Neural cell (in vitro differentiated cells): ENCODE data around the gene DAG1. TPM values are rescaled to one million over a fixed set of nuclear protein-coding genes. Genes with fewer than 3 reads are reported as not detected.

Source experiments
- H2AFZ ChIP-seq: fragments of 200-600, 300-800 bp; sonication (generic), shearing (Covaris generic); 2 replicates; pipeline ENCODE4 v1.6.0; 2014; ENCODE audit warnings: low read depth, mild to moderate bottlenecking, antibody characterized with exemption, low read length, moderate library complexity
- H3F3A ChIP-seq: fragments of 200-600 bp; shearing (Covaris generic); 2 replicates; pipeline ENCODE4 v1.6.1; 2016; ENCODE audit warnings: mild to moderate bottlenecking, moderate library complexity, mixed read lengths, antibody characterized with exemption, low read length; ENCODE audit not compliant: insufficient read depth, poor library complexity, severe bottlenecking
- H3K27ac ChIP-seq: fragments of 200-600, 300-800 bp; sonication (generic), shearing (Covaris generic); 2 replicates; pipeline ENCODE4 v1.5.1; 2014; ENCODE audit warnings: mild to moderate bottlenecking, low read length, moderate library complexity
- H3K27me3 ChIP-seq: fragments of 300-800, 200-600 bp; sonication (generic), shearing (Covaris generic); 2 replicates; pipeline ENCODE4 v1.6.0; 2014; ENCODE audit warnings: mild to moderate bottlenecking, low read depth, low read length, moderate library complexity; ENCODE audit not compliant: insufficient read depth
- H3K36me3 ChIP-seq: fragments of 300-800, 200-600 bp; sonication (generic), shearing (Covaris generic); 2 replicates; pipeline ENCODE4 v1.5.1; 2014; ENCODE audit warnings: mild to moderate bottlenecking, antibody characterized with exemption, low read length, moderate library complexity; ENCODE audit not compliant: insufficient read depth
- H3K4me2 ChIP-seq: fragments of 300-800, 200-600 bp; sonication (generic), shearing (Covaris generic); 2 replicates; pipeline ENCODE4 v1.6.0; 2014; ENCODE audit warnings: mild to moderate bottlenecking, low read length
- H3K4me3 ChIP-seq: fragments of 300-800, 200-600 bp; sonication (generic), shearing (Covaris generic); 2 replicates; pipeline ENCODE4 v1.5.1; 2014; ENCODE audit warnings: mild to moderate bottlenecking, low read length, moderate library complexity
- H3K79me2 ChIP-seq: fragments of 200-600 bp; shearing (Covaris generic); replicated peaks from 2 replicates; pipeline ENCODE4 v1.6.0; 2014; ENCODE audit warnings: mild to moderate bottlenecking, low read length, moderate library complexity; ENCODE audit not compliant: insufficient read depth
- H3K9ac ChIP-seq: fragments of 300-800, 200-600 bp; sonication (generic), shearing (Covaris generic); 2 replicates; pipeline ENCODE4 v1.6.1; 2016; ENCODE audit warnings: mild to moderate bottlenecking, low read length, mixed read lengths
- H3K9me2 ChIP-seq: fragments of 200-600 bp; shearing (Covaris generic); 2 replicates; pipeline ENCODE4 v1.6.1; 2016; ENCODE audit warnings: mild to moderate bottlenecking, low read length, mixed read lengths; ENCODE audit not compliant: insufficient read depth
- H3K9me3 ChIP-seq: fragments of 200-600, 300-800 bp; sonication (generic), shearing (Covaris generic); 2 replicates; pipeline ENCODE4 v1.6.1; 2016; ENCODE audit warnings: mild to moderate bottlenecking, mixed run types, low read length, moderate library complexity, mixed read lengths
- H4K20me1 ChIP-seq: fragments of 200-600 bp; shearing (Covaris generic); 2 replicates; pipeline ENCODE4 v1.6.1; 2016; ENCODE audit warnings: mild to moderate bottlenecking, mixed run types; ENCODE audit not compliant: insufficient read depth
- CTCF ChIP-seq: fragments of 450-650 bp; IDR thresholded peaks from 2 replicates; pipeline ENCODE4 v1.5.1; 2014; ENCODE audit warnings: antibody characterized with exemption, mild to moderate bottlenecking, moderate library complexity; ENCODE audit not compliant: poor library complexity, severe bottlenecking
- EP300 ChIP-seq: fragments of 450-650 bp; conservative IDR thresholded peaks from 2 replicates; pipeline ENCODE4 v1.6.1; 2014; ENCODE audit warnings: antibody characterized with exemption, mild to moderate bottlenecking, moderate library complexity; ENCODE audit not compliant: poor library complexity, severe bottlenecking
- EZH2 ChIP-seq: fragments of 200-600, 300-800 bp; shearing (Covaris generic), sonication (generic); IDR thresholded peaks from 2 replicates; pipeline ENCODE4 v1.6.1; 2014; ENCODE audit warnings: antibody characterized with exemption, low read length, borderline replicate concordance, mild to moderate bottlenecking; ENCODE audit not compliant: insufficient read depth, poor library complexity, severe bottlenecking
- MXI1 ChIP-seq: fragments of 450-650 bp; conservative IDR thresholded peaks from 2 replicates; pipeline ENCODE4 v1.6.1; 2014; ENCODE audit warnings: antibody characterized with exemption, mild to moderate bottlenecking; ENCODE audit not compliant: poor library complexity, severe bottlenecking
- POLR2AphosphoS5 ChIP-seq: IDR thresholded peaks from 2 replicates; pipeline ENCODE4 v1.6.1; 2012
- RAD21 ChIP-seq: fragments of 450-650 bp; conservative IDR thresholded peaks from 2 replicates; pipeline ENCODE4 v1.6.1; 2014; ENCODE audit warnings: antibody characterized with exemption, mild to moderate bottlenecking, moderate library complexity
- REST ChIP-seq: IDR thresholded peaks from 2 replicates; pipeline ENCODE4 v1.6.1; 2012; ENCODE audit warnings: borderline replicate concordance
- SMC3 ChIP-seq: fragments of 450-650 bp; conservative IDR thresholded peaks from 2 replicates; pipeline ENCODE4 v1.6.1; 2014; ENCODE audit warnings: antibody characterized with exemption, mild to moderate bottlenecking, moderate library complexity; ENCODE audit not compliant: poor library complexity
- TAF1 ChIP-seq: IDR thresholded peaks from 2 replicates; pipeline ENCODE4 v1.6.1; 2012; ENCODE audit warnings: low read depth
- polyA plus RNA-seq: library from polyadenylated mRNA; depleted of rRNA; stranded (reverse); fragments of >200 nt; gene quantifications from 2 replicates; pipeline ENCODE4 v1.2.3, GENCODE V29; 2014

DAG1 gene
- polyA plus RNA-seq, 1 donor from 2014 or later: 14.3 TPM

- Histone ChIP-seq H3K79me2 (peaks cover 37% of the 10 kb centered on the region), H3K4me2 (peak overlapping the region; percentile 94), H2AFZ (no peak overlapping the region), H3K9me2 (no peaks in the 10 kb centered on the region), H3K9me3 (no peaks in the 10 kb centered on the region), H3K27me3 (no peaks in the 10 kb centered on the region), H3K27ac (no peak overlapping the region), H3K9ac (peak overlapping the region; percentile 87), H3F3A (peaks cover 7% of the 10 kb centered on the region), H3K4me3 (peak overlapping the region; percentile 88), H3K36me3 (no peaks in the 10 kb centered on the region), H4K20me1 (peaks cover 7% of the 10 kb centered on the region)
- TF ChIP-seq MXI1 (no peak), RAD21 (no peak), REST (no peak), TAF1 (no peak)
These were observed 1.9 kb downstream of the DAG1 start for GRCh38 chr3:49471856-49472495.

DNA sequence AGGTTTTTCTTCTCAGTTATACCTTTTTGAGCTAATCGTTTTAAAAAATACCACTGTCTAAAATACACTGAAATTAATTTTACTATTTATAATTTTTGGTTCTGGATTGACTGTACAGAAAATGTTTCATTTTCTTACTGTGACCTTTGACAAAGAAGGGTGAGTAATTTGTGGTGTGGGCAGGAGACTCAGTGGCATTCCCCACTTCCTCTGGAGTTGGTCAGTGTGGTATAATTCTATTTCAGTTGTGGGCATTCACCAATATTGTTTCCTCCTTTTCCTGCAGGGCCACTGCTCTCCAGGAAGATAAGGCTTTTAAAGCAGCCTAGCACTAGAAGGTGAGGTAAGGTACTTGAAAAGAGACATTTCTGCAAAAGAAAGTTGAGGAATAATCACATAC is 6.5 kb downstream of the DAG1 start:
- Histone ChIP-seq H3F3A (no peaks in the 10 kb centered on the region), H3K27me3 (no peaks in the 10 kb centered on the region), H3K4me2 (no peak overlapping the region), H3K4me3 (no peak overlapping the region), H2AFZ (no peak overlapping the region), H3K79me2 (peaks cover 28% of the 10 kb centered on the region), H3K36me3 (no peaks in the 10 kb centered on the region), H3K9me3 (no peaks in the 10 kb centered on the region), H4K20me1 (no peaks in the 10 kb centered on the region), H3K9ac (no peak overlapping the region), H3K27ac (no peak overlapping the region), H3K9me2 (no peaks in the 10 kb centered on the region)
- TF ChIP-seq TAF1 (no peak), MXI1 (no peak), REST (no peak), POLR2AphosphoS5 (no peak), EP300 (no peak), EZH2 (no peak), SMC3 (no peak), CTCF (no peak), RAD21 (no peak)
